K562 treated with DMSO at 1 percent for 12 hours (cell line): Measurements from ENCODE around the gene BEND2. TPM values are rescaled to one million over a fixed set of nuclear protein-coding genes. Genes with fewer than 3 reads are reported as not detected.

Source experiments
- total RNA-seq: library from RNA; unstranded; fragments of 300-600 nt; gene quantifications from 2 replicates; pipeline ENCODE4 v1.2.3, GENCODE V29; 2022; ENCODE audit not compliant: insufficient read depth

The BEND2 gene
- not detected in 2 replicates for total RNA-seq

GRCh38 chrX:18220786-18221185 is at the start of gene BEND2:
BEND2 (minus strand) TSS chrX:18220886; CDS start chrX:18220750, 136 bp downstream.

Other genes with a start within 250 kb of the BEND2 start
- gene SCML2, start 133.8 kb upstream of the BEND2 start, total RNA-seq: 6.0 and 22.2 TPM in 2 replicates
- 0.42 TPM in 1 of 2 replicates, not detected in the other for gene CDKL5, start 204.7 kb upstream of the BEND2 start, total RNA-seq